ENCODE measurements around the gene ENTPD8. TPM values are rescaled to one million over a fixed set of nuclear protein-coding genes. Genes with fewer than 3 reads are reported as not detected.
A peak's percentile ranks its signal among the peaks of the same experiment; 100 is the strongest.

The ENTPD8 gene
- total RNA-seq, 2 experiments from 2014 or later = not detected

DNA sequence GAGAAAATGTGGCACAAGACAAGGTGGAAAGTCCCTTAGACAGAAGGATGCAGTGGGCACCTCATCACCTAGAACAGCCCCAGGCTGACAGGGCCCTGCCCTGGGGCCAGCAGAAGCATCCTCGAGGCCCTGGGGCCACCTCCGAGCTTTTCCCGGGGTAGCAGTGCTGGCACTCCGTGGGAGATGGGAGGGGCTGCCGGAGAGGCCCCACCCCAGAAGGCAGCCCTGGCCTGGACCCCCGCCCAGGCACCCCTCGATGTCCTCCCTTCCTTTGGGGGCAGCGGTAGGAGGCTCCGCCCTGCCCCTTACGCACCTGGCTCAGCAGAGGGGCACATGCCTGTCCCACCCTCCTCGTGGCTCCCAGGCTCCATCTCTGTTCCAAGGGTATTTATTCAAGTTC, 35.7 kb upstream of the ENTPD8 start:
- DNase-seq (peak in 1 of 14 experiments; percentile 10), ATAC-seq (ENCODE audit: poor library complexity) (no peak)
- H3K4me1 ChIP-seq (ENCODE audit: insufficient read depth, low read length) = no peaks in the 10 kb centered on the region
- Mint-ChIP-seq H3K4me1 (ENCODE audit: low read depth) (peaks cover 2% of the 10 kb centered on the region), H3K36me3 (ENCODE audit: low read depth) (peaks cover 9% of the 10 kb centered on the region), H3K9me3 (peaks cover 7% of the 10 kb centered on the region), H3K4me3 (no peak overlapping the region), H3K27ac (no peak overlapping the region), H3K27me3 (no peaks in the 10 kb centered on the region)
- H3K9me3 ChIP-seq (ENCODE audit: control insufficient read depth in 1 of 2, insufficient read depth in 1 of 2, low read length in 2 of 2) = peaks cover 7 to 32% of the 10 kb centered on the region in 2 experiments
- ChIA-PET POLR2A (no interaction called here), CTCF (no interaction called here)
- no peak overlapping the region for H3K4me3 ChIP-seq (ENCODE audit: low read length)
- H3K27me3 ChIP-seq (ENCODE audit: control insufficient read depth in 1 of 2, insufficient read depth in 2 of 2, low read length in 2 of 2) = no peaks in the 10 kb centered on the region
- intact Hi-C loops (cut with DNase I, micrococcal nuclease) = no loop called here
- no peak overlapping the region for H3K27ac ChIP-seq (ENCODE audit: low read depth in 1 of 2, low read length in 2 of 2)
- H3K36me3 ChIP-seq (ENCODE audit: insufficient read depth, low read length) = no peaks in the 10 kb centered on the region
- TF ChIP-seq, protein P1, sequence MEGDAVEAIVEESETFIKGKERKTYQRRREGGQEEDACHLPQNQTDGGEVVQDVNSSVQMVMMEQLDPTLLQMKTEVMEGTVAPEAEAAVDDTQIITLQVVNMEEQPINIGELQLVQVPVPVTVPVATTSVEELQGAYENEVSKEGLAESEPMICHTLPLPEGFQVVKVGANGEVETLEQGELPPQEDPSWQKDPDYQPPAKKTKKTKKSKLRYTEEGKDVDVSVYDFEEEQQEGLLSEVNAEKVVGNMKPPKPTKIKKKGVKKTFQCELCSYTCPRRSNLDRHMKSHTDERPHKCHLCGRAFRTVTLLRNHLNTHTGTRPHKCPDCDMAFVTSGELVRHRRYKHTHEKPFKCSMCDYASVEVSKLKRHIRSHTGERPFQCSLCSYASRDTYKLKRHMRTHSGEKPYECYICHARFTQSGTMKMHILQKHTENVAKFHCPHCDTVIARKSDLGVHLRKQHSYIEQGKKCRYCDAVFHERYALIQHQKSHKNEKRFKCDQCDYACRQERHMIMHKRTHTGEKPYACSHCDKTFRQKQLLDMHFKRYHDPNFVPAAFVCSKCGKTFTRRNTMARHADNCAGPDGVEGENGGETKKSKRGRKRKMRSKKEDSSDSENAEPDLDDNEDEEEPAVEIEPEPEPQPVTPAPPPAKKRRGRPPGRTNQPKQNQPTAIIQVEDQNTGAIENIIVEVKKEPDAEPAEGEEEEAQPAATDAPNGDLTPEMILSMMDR (IDR thresholded peaks at IDR 0.05) = no peak

- ATAC-seq (ENCODE audit: poor library complexity) = no peak
Observed at GRCh38 chr9:137475666-137476065, 34.5 kb upstream of the ENTPD8 start.

DNA sequence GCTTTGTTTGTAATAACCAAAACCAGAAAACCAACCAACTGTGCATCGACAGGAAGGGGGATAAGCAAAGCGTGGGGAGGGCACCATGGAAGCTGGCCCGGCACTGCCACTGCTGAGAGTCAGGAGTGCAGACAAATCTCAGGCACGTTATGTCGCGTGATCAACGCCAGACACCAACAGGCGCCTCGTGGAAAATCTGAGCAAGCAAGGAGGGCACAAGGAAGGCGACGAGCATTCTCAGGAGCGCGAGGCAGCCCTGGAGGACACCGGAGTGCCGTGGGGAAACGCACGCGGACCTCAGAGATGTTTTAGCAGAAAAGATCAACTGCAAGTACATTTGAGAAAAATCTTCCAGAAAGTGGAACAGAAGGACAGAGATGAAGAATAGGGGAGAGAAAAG, 33.1 kb upstream of the ENTPD8 start:
- Mint-ChIP-seq H3K27ac (no peak overlapping the region), H3K4me1 (ENCODE audit: low read depth) (peaks cover 10% of the 10 kb centered on the region), H3K27me3 (no peaks in the 10 kb centered on the region), H3K36me3 (ENCODE audit: low read depth) (peaks cover 9% of the 10 kb centered on the region), H3K4me3 (no peak overlapping the region), H3K9me3 (peaks cover 7% of the 10 kb centered on the region)
- ChIA-PET CTCF (no interaction called here), POLR2A (no interaction called here)
- H3K9me3 ChIP-seq (ENCODE audit: control insufficient read depth in 1 of 2, insufficient read depth in 1 of 2, low read length in 2 of 2) = peaks cover 7 to 32% of the 10 kb centered on the region in 2 experiments
- H3K4me1 ChIP-seq (ENCODE audit: insufficient read depth, low read length) = no peaks in the 10 kb centered on the region
- intact Hi-C loops (cut with DNase I, micrococcal nuclease) = no loop called here
- DNase-seq (no peak), ATAC-seq (ENCODE audit: poor library complexity) (no peak)
- H3K27me3 ChIP-seq (ENCODE audit: control insufficient read depth in 1 of 2, insufficient read depth in 2 of 2, low read length in 2 of 2) = no peaks in the 10 kb centered on the region
- TF ChIP-seq, protein P1 (IDR thresholded peaks at IDR 0.05) = no peak
- no peak overlapping the region for H3K27ac ChIP-seq (ENCODE audit: low read depth in 1 of 2, low read length in 2 of 2)
- H3K36me3 ChIP-seq (ENCODE audit: insufficient read depth, low read length) = no peaks in the 10 kb centered on the region
- no peak overlapping the region for H3K4me3 ChIP-seq (ENCODE audit: low read length)

More at GRCh38 chr9:137475666-137476065, 34.5 kb upstream of the ENTPD8 start:
- no peaks in the 10 kb centered on the region for H3K4me1 ChIP-seq (ENCODE audit: insufficient read depth, low read length)
- CTCF ChIA-PET = no interaction called here
- Mint-ChIP-seq H3K4me1 (ENCODE audit: low read depth) (peaks cover 3% of the 10 kb centered on the region), H3K4me3 (no peak overlapping the region), H3K27me3 (no peaks in the 10 kb centered on the region), H3K9me3 (peaks cover 7% of the 10 kb centered on the region), H3K36me3 (ENCODE audit: low read depth) (peaks cover 9% of the 10 kb centered on the region), H3K27ac (no peak overlapping the region)
- POLR2A ChIA-PET = no interaction called here
- H3K27ac ChIP-seq (ENCODE audit: low read depth in 1 of 2, low read length in 2 of 2) = no peak overlapping the region
- TF ChIP-seq, protein P1 (IDR thresholded peaks at IDR 0.05) = no peak
- H3K9me3 ChIP-seq (ENCODE audit: control insufficient read depth in 1 of 2, insufficient read depth in 1 of 2, low read length in 2 of 2) = peaks cover 7 to 32% of the 10 kb centered on the region in 2 experiments
- no peaks in the 10 kb centered on the region for H3K36me3 ChIP-seq (ENCODE audit: insufficient read depth, low read length)
- H3K27me3 ChIP-seq (ENCODE audit: control insufficient read depth in 1 of 2, insufficient read depth in 2 of 2, low read length in 2 of 2) = no peaks in the 10 kb centered on the region
- no peak for DNase-seq
- no peak overlapping the region for H3K4me3 ChIP-seq (ENCODE audit: low read length)
- intact Hi-C loops (cut with DNase I, micrococcal nuclease) = no loop called here

Data from CD4-positive, alpha-beta T cell (primary cell).